Glutamatergic neuron (in vitro differentiated cells): ENCODE results near the gene GDPGP1. TPM values are rescaled to one million over a fixed set of nuclear protein-coding genes. Genes with fewer than 3 reads are reported as not detected.
A peak's percentile ranks its signal among the peaks of the same experiment; 100 is the strongest.

Experiments used
- DNase-seq: peaks from one replicate; pipeline ENCODE4 v3.0.0; 2022
- H3K27ac Mint-ChIP-seq: one replicate; pipeline ENCODE4 v1.8.0; 2020; ENCODE audit warnings: mild to moderate bottlenecking, mixed read lengths, inconsistent platforms; ENCODE audit not compliant: unreplicated experiment
- H3K27me3 Mint-ChIP-seq: one replicate; pipeline ENCODE4 v1.8.0; 2020; ENCODE audit warnings: mild to moderate bottlenecking, moderate library complexity, mixed read lengths, inconsistent platforms; ENCODE audit not compliant: unreplicated experiment
- H3K36me3 Mint-ChIP-seq: one replicate; pipeline ENCODE4 v1.8.0; 2020; ENCODE audit warnings: mild to moderate bottlenecking, mixed read lengths, inconsistent platforms; ENCODE audit not compliant: unreplicated experiment
- H3K4me1 Mint-ChIP-seq: one replicate; pipeline ENCODE4 v1.8.0; 2020; ENCODE audit warnings: mild to moderate bottlenecking, low read depth, mixed read lengths, inconsistent platforms; ENCODE audit not compliant: unreplicated experiment
- H3K4me3 Mint-ChIP-seq: one replicate; pipeline ENCODE4 v1.8.0; 2020; ENCODE audit warnings: mild to moderate bottlenecking, mixed read lengths, inconsistent platforms; ENCODE audit not compliant: unreplicated experiment
- H3K9me3 Mint-ChIP-seq: one replicate; pipeline ENCODE4 v1.8.0; 2020; ENCODE audit warnings: mild to moderate bottlenecking, moderate library complexity, mixed read lengths, inconsistent platforms; ENCODE audit not compliant: unreplicated experiment
- total RNA-seq: library from RNA; stranded (reverse); fragmentation: NEBNext Ultra II Directional; extraction: Animal tissue kit (Norgen Biotek cat#: 25700); gene quantifications from one replicate; pipeline ENCODE4 v1.2.1, GENCODE V29; 2021; ENCODE audit not compliant: unreplicated experiment
- TF ChIP-seq, protein P1 (sequence below): fragments of 200-600 bp; sonication (generic); IDR thresholded peaks from one replicate; pipeline ENCODE4 v1.5.0; 2021; ENCODE audit not compliant: partially characterized antibody, unreplicated experiment

Gene GDPGP1
- total RNA-seq, 1 donor from 2014 or later = 7.4 TPM

GRCh38 chr15:90210593-90210992 lies 23.4 kb upstream of the GDPGP1 start:
- Mint-ChIP-seq H3K27me3 (peaks cover 12% of the 10 kb centered on the region), H3K9me3 (peaks cover 5% of the 10 kb centered on the region), H3K36me3 (peaks cover 5% of the 10 kb centered on the region), H3K4me1 (peaks cover 4% of the 10 kb centered on the region), H3K27ac (peak overlapping the region; percentile 52), H3K4me3 (no peak overlapping the region)
- TF ChIP-seq, protein P1, sequence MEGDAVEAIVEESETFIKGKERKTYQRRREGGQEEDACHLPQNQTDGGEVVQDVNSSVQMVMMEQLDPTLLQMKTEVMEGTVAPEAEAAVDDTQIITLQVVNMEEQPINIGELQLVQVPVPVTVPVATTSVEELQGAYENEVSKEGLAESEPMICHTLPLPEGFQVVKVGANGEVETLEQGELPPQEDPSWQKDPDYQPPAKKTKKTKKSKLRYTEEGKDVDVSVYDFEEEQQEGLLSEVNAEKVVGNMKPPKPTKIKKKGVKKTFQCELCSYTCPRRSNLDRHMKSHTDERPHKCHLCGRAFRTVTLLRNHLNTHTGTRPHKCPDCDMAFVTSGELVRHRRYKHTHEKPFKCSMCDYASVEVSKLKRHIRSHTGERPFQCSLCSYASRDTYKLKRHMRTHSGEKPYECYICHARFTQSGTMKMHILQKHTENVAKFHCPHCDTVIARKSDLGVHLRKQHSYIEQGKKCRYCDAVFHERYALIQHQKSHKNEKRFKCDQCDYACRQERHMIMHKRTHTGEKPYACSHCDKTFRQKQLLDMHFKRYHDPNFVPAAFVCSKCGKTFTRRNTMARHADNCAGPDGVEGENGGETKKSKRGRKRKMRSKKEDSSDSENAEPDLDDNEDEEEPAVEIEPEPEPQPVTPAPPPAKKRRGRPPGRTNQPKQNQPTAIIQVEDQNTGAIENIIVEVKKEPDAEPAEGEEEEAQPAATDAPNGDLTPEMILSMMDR = no peak
- DNase-seq = no peak

DNA sequence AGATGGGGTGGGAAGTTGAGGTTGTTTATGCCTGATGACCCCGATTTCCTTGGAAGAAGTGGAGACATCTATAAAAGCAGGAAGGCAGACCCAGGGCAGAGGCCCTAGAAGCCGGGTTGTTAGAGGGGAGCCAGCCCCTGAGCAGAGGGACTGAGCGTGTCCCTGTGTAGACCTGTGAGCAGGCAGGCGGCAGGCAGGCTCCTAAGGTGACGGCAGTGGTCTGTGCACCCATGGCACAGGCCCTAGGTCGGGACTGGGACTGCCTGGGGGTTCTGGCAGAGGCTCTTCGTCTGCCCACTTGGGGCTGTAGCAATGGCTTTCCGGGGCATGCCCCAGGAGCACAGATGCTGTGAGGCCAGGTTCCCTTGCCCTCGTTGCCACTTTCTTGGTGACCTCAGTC lies 23.0 kb upstream of the GDPGP1 start:
- peaks cover 5% of the 10 kb centered on the region for H3K36me3 Mint-ChIP-seq
- peaks cover 4% of the 10 kb centered on the region for H3K4me1 Mint-ChIP-seq
- H3K4me3 Mint-ChIP-seq = no peak overlapping the region
- H3K27ac Mint-ChIP-seq = peak overlapping the region; percentile 52
- H3K9me3 Mint-ChIP-seq = peaks cover 5% of the 10 kb centered on the region
- peaks cover 12% of the 10 kb centered on the region for H3K27me3 Mint-ChIP-seq
- TF ChIP-seq, protein P1 = no peak
- DNase-seq = no peak

- Mint-ChIP-seq H3K36me3 (peaks cover 5% of the 10 kb centered on the region), H3K4me3 (no peak overlapping the region), H3K4me1 (peaks cover 4% of the 10 kb centered on the region), H3K27me3 (peaks cover 12% of the 10 kb centered on the region), H3K9me3 (peaks cover 3% of the 10 kb centered on the region), H3K27ac (no peak overlapping the region)
- no peak for DNase-seq
- TF ChIP-seq, protein P1 = no peak
Observed at GRCh38 chr15:90211440-90212143, 22.4 kb upstream of the GDPGP1 start.

DNA sequence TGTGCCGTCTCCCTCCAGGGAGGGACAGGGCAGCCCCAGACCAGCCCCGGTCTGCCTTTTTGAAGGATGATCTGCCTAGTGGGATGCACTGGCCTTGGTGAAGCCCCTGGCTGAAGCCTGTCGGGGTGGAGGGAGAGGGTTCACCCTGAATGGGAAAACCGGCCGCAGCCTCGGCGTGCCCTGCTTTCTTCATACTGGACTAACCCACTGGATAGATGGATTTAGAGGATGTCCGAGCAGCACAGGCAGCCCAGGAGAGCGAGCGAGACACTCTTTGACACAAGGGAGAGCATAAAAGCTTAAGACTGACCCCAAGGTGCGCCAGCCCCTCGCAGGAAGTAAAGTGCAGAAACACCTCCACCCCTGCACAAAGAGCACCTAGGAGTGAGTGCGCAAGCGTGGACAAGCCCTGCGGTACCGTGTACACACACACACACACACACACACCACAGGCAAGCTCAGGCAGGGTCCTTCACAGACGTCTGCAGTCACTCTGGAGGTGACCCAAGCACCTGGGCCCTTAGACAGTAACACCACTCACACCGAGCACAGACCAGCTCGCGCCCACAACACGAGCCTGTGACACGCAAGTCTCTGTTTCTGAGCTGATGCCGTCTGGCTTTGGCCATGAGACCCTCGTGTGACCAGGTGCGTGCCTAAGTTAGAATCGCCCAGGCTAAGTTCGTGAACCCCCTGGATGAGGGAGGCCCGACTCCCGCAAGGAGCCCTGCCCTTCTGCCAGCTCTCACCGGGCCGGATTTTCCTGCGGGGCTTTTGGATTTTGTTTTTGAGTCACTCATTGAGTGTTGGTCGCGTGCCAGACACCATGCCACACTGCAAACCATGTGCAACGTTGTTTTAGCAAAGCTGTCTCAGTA lies 21.5 kb upstream of the GDPGP1 start:
- DNase-seq = no peak
- peaks cover 4% of the 10 kb centered on the region for H3K4me1 Mint-ChIP-seq
- no peak overlapping the region for H3K4me3 Mint-ChIP-seq
- peaks cover 5% of the 10 kb centered on the region for H3K36me3 Mint-ChIP-seq
- peaks cover 3% of the 10 kb centered on the region for H3K9me3 Mint-ChIP-seq
- no peak overlapping the region for H3K27ac Mint-ChIP-seq
- TF ChIP-seq, protein P1 = no peak
- peaks cover 12% of the 10 kb centered on the region for H3K27me3 Mint-ChIP-seq
